ENCODE measurements around the gene MBOAT1.
"Not testable (repeated sequence)": the region's sequence is repeated elsewhere in the genome, so short reads cannot be mapped to it uniquely, and the experiment has no call there.

MBOAT1 gene

GRCh38 chr6:20168690-20169089, 43.6 kb downstream of the MBOAT1 start:
- no peak for DNase-seq

GRCh38 chr6:20167601-20168000, 44.7 kb downstream of the MBOAT1 start:
- DNase-seq: no peak

DNA sequence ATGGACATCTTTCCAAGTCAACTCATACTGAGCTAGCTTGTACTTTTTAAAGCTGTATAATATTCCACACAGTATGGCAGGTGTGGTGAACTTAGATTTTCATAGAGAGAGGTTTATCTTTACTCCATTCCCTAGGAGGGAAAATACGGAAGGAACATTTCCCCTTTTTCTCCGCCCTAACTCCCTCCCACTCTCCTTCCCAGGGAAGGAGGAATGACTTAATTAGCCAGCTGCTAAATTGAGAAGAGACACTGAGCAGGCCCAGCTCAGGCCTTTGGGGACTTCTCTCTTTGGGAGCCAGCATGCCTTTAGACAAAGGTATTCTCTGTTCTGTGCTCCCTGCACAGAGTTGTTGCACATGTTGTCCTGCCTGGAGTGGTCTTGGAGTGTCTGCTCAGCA, 46.1 kb downstream of the MBOAT1 start:
- no peak for DNase-seq

DNA sequence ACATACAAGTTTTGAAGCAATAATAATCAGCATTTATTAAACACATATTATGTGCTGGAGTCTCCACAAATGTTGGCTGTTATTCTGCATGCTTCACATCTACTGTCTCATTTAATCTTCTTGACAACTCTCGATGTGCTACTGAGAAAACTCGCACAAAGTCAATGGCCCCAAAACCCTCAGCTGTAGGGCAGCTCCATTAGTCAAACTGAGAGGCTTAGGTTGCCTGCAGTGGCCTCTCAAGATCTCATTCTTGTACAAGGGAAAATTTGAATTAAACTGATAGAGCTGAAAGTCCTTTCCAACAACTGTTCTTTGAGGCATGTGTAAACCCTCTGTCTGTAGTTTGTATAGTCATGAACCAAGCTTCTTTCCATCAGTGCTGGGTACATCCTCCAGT, 49.8 kb downstream of the MBOAT1 start:
- no peak for DNase-seq

- no peak for DNase-seq
Observed at GRCh38 chr6:20160541-20161283, 51.6 kb downstream of the MBOAT1 start.

- no peak for DNase-seq
Observed at GRCh38 chr6:20159781-20160540, 52.3 kb downstream of the MBOAT1 start.

DNA sequence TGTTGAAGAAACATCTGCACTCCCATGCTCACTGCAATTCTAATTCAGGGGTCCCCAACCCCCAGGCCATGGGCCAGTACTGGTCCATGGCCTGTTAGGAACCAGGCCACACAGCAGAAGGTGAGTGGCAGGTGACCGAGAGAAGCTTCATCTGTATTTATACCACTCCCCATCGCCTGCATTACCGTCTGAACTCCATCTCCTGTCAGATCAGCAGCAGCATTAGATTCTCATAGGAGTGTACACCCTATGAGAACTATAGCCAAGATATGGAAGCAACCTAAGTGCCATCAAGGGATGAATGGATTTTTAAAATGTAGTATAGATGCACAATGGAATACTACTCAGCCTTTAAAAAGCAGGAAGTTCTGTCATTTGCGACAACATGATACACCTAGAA, 53.2 kb downstream of the MBOAT1 start:
- DNase-seq: no peak

DNA sequence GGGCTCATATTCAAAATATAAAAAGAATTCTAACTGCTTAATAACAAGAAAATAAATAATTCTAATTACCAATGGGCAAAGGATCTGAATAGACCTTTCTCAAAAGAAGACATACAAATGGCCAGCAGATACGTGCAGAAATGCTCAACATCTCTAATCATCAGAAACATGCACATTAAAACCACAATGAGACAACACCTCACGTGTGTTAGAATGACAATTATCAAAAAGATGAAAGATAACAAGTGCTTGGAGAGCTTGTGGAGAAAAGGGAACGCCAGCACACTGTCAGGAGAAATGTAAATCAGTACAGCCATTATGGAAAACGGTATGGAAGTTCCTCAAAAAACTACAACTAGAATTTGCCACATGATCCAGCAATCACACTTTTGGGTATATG, 53.6 kb downstream of the MBOAT1 start:
- no peak for DNase-seq

DNA sequence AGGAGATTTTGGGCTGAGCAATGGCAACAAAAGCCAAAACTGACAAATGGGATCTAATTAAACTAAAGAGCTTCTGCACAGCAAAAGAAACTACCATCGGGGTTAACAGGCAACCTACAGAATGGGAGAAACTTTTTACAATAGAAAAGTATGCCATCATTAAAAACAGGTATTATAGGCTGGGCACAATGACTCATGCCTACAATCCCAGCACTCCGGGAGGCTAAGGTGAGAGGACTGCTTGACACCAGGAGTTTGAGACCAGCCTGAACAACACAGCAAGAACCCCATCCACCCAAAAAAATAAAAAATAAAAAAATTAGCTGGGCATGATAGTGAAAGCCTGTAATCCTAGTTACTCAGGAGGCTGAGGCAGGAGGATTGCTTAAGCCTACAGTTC, 55.4 kb downstream of the MBOAT1 start:
- no peak for DNase-seq

DNA sequence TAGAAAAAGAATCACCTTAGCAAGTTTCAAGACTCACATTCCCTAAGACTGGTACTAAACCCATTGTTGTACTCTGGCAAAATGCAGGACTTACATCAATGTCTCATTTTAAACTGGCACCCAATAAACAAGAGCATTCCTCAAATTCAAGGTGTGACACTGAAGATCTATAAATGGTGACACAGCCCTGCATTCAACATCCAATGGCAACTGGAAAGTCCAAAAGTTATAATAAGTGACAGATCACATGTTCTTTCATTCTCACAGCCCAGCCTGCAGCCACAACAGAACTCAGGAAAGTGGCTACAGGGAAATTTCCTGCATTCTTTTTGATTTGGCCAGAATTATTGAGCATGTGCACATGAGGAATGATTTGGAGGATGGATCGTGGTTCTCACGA, 57.5 kb downstream of the MBOAT1 start:
- DNase-seq: no peak

DNA sequence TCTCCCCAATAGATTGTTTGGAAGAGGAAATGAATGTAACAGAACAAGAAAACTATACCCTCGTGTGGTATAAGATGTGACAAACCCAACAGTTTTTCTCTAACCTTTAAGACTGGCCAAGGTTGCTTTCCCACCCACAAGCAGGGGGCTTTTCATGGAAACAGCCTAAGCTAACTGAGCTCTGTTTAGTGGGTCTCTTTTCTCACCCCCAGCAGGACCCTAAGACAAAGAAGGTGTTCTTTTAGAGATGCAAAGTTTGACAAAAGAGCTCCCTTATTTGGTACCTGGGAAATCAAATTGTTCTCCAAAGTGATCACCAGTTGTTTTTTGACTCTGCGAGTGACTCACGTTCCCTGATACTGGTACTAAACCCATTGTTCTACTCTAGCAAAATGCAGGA, 59.1 kb downstream of the MBOAT1 start:
- DNase-seq: no peak

DNA sequence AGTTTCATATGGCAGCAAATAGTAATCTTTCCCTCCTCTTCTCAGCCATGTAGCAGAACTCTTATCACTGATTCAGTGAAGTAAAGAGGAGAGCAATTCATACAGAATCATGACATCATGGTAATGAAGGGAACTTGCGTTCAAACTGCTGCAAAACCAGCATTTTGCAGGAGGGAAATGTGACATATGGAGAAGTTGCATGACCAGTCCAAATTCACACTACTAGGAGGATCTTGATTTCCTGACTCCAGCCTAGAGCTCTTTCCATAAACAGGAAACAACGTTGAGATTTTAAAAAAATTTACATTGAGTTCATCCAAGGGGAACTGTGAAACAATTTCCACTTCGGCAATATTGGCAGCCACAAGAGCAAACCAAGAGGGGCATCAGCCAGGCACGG, 63.8 kb downstream of the MBOAT1 start:
- DNase-seq: no peak

- DNase-seq: no peak
Observed at GRCh38 chr6:20147469-20147868, 64.8 kb downstream of the MBOAT1 start.

DNA sequence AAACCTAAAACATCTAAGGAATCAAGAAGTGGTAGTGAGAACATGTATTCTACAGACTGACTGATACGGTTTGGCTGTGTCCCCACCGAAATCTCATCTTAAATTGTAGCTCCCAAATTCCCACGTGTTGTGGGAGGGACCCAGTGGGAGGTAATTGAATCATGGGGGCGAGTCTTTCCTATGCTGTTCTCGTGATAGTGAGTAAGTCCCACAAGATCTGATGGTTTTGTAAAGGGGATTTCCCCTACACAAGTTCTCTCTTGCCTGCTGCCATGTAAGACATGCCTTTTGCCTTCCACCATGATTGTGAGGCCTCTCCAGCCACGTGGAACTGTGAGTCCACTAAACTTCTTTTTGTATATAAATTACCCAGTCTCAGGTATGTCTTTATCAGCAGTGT, 65.4 kb downstream of the MBOAT1 start:
- not testable (repeated sequence) for DNase-seq

DNA sequence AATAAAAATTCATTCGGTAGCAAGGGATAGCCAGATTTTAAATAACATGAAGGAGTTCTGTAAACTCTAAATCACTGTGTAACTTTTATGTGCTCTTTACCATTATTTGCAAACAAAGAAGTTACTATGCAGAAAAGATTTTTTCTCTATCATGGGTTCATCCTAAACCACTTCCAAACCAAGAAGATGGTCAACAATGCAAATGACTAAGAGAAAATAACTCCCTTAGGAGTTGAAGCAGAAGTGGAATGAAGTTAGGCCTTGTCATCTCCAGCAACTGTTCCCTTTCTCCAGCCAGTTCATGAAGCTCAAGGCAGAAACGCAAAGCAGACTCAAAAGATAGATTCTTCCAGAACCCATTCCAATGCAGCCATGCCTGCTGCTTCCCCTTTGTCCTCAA, 66.0 kb downstream of the MBOAT1 start:
- DNase-seq: no peak

- DNase-seq: no peak
Observed at GRCh38 chr6:20142866-20143265, 69.4 kb downstream of the MBOAT1 start.

GRCh38 chr6:20141931-20142330, 70.3 kb downstream of the MBOAT1 start:
- no peak for DNase-seq

DNA sequence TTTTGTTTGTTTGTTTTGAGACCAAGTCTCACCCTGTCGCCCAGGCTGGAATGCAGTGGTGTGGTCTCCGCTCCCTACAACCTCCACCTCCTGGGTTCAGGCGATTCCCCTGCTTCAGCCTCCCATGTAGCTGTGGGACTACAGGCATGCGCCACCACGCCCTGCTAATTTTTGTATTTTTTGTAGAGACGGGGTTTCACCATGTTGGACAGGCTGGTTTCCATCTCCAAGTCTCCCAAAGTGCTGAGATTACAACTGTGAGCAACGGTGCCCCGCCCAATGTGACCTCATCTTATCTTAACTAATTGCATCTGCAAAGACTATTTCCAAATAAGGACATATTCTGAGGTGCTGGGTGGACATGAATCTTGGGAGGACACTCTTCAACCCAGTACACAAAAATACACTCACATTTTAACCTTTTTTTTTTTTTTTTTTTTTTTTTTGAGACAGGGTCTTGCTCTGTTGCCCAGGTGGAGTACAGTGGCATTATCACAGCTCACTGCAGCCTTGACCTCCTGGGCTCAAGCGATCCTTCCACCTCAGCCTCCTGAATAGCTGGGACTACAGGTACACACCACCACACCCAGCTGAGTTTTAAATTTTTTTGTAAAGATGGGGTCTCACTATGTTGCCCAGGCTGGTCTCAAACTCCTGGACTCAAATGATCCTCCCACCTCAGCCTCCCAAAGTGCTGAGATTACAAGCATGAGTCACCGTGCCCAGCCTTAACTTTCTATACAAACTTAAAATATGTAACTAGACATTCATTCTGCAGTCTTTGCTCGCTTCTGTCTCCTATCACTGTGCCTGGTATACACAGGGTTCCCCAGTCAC, 72.9 kb downstream of the MBOAT1 start:
- DNase-seq: not testable (repeated sequence)

- no peak for DNase-seq
Observed at GRCh38 chr6:20137837-20138236, 74.4 kb downstream of the MBOAT1 start.

DNA sequence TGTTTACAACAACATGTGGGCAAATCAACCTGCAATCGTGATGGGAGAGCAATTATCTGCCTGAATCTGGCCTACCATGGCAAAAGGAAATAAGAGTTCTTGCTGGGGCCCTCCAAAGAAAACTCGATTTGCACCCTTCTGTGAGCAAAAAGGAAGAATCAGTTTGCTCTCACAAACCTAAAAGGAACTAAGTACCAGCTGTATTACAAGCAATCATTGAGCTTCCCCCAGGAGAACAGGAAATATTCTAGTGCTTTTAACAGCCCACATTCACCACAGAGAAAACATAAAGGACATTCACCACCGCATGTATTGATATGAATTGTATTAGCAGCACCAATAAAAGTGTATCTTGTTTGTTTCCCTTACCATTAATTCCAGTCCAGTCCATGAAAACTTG, 75.0 kb downstream of the MBOAT1 start:
- no peak for DNase-seq

DNA sequence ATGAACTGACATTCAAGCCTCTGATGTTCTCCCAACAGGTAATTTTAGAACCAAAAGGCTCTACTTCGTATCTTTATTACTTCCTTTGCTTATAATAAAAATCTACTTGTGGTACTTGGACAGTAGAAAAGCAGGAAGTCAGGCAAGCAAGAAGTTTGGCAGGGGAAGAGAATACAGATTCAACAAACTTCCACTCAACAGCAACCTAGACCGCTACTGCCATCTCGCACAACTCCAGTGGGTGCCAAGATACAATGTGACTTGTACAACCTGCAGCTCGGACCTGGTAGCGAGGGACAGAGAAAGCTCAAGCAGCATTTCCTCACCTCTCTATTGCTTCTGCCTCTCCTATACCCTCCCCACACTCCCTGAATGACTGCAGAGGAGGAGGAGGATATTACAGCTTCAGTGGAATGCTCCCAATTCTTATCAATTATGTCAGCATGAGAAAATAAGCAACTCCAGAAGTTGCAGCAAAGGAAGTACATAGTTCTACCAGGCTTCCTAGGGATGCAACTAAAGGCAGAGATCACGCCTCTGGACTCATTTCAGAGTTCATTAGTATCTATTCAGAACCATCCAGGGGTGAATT, 76.5 kb downstream of the MBOAT1 start:
- no peak for DNase-seq

DNA sequence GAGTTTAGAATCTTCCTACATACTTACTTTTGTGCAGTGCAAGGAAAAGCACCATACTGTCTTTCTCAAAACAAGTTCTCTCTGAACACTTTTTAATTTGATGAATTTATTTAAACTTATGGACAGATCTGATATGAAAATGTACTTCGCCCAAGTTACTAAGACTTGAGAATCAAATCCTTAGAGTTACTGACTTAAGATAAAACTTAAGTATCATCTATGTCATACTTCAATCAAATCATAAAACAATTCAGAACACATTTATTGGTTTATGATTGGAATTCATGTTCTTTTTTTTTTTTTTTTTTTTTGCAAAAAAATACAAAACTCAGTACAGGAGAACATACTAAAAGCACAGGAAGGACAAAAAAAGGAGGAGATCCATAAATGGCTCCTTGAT, 77.7 kb downstream of the MBOAT1 start:
- DNase-seq: no peak
